Mucosa of descending colon (tissue), 3 donors: ENCODE data around the gene HILPDA. TPM values are rescaled to one million over a fixed set of nuclear protein-coding genes. Genes with fewer than 3 reads are reported as not detected.

Experiments used
- ATAC-seq: fragments of 200-7000 bp; cut with Tn5 transposase; one replicate; pipeline ENCODE4 v1.9.1; 2020; ENCODE audit warnings: mild to moderate bottlenecking, moderate library complexity
- DNase-seq, 3 donors: peaks; one replicate each; pipeline ENCODE4 v3.0.0-alpha.2; 2020
- H3K36me3 ChIP-seq: fragments of 200-600 bp; one replicate; pipeline ENCODE4 v1.8.0; 2021; ENCODE audit warnings: low read depth, mild to moderate bottlenecking
- H3K4me1 ChIP-seq: fragments of 200-600 bp; one replicate; pipeline ENCODE4 v1.8.0; 2021; ENCODE audit warnings: low read depth, mild to moderate bottlenecking
- H3K4me3 ChIP-seq: fragments of 200-600 bp; one replicate; pipeline ENCODE4 v1.8.0; 2021; ENCODE audit warnings: mild to moderate bottlenecking
- H3K9me3 ChIP-seq: fragments of 200-600 bp; one replicate; pipeline ENCODE4 v1.8.0; 2021; ENCODE audit warnings: mild to moderate bottlenecking
- CTCF ChIP-seq: fragments of 200-600 bp; IDR thresholded peaks from one replicate; pipeline ENCODE4 v1.8.0; 2022; ENCODE audit warnings: antibody characterized with exemption, mild to moderate bottlenecking
- intact Hi-C, 2 donors: fragments of 100-400 bp; cut with DNase I in 1 of 2; cut with micrococcal nuclease in 1 of 2; formaldehyde crosslinking; loops; one replicate each; pipeline versions ENCODE4 v1.11.0 to v1.11.1; 2022; cut with DNase I, micrococcal nuclease
- total RNA-seq, 3 donors: library from RNA; stranded (reverse); fragmentation: NEBNext Ultra II Directional in 2 of 3; extraction: Animal tissue kit (Norgen Biotek cat#: 25700) in 2 of 3; gene quantifications; one replicate each; pipeline versions ENCODE4 v1.2.1 to v1.2.4, GENCODE V29; 2021 to 2023
- donor health status: DM: no; HTN: no; CAD: no; lungs with moderate emphysema.
- donor health status: DM: no; HTN: no; CAD: no.
- donor health status: DM: no; HTN: yes; CAD: no.

HILPDA gene
- total RNA-seq, 3 donors from 2014 or later, result 5.8 to 9.8 (median 6.6) TPM

GRCh38 chr7:128446306-128446705 lies 9.4 kb upstream of the HILPDA start:
- H3K4me3 ChIP-seq, result no peak overlapping the region
- H3K4me1 ChIP-seq, result peaks cover 26% of the 10 kb centered on the region
- ATAC-seq, result no peak
- no peaks in the 10 kb centered on the region for H3K9me3 ChIP-seq
- intact Hi-C loops, result no loop called here
- H3K36me3 ChIP-seq, result no peaks in the 10 kb centered on the region
- TF ChIP-seq CTCF, result no peak
- no peak for DNase-seq

- no peak for TF ChIP-seq CTCF
- Histone ChIP-seq H3K4me3 (no peak overlapping the region), H3K36me3 (no peaks in the 10 kb centered on the region), H3K9me3 (no peaks in the 10 kb centered on the region), H3K4me1 (peaks cover 20% of the 10 kb centered on the region)
- intact Hi-C loops, result no loop called here
- DNase-seq (no peak), ATAC-seq (no peak)
Measured at GRCh38 chr7:128447941-128448564, 7.6 kb upstream of the HILPDA start.

GRCh38 chr7:128448751-128449302 lies 6.9 kb upstream of the HILPDA start:
- H3K36me3 ChIP-seq, result no peaks in the 10 kb centered on the region
- ATAC-seq (no peak), DNase-seq (no peak)
- H3K4me1 ChIP-seq, result peaks cover 14% of the 10 kb centered on the region
- H3K9me3 ChIP-seq, result no peaks in the 10 kb centered on the region
- no peak overlapping the region for H3K4me3 ChIP-seq
- intact Hi-C loops, result no loop called here
- no peak for TF ChIP-seq CTCF

GRCh38 chr7:128450409-128450808 lies 5.3 kb upstream of the HILPDA start:
- ATAC-seq (no peak), DNase-seq (no peak)
- no peak for TF ChIP-seq CTCF
- intact Hi-C loops, result no loop called here
- Histone ChIP-seq H3K36me3 (no peaks in the 10 kb centered on the region), H3K4me3 (no peak overlapping the region), H3K4me1 (peaks cover 12% of the 10 kb centered on the region), H3K9me3 (no peaks in the 10 kb centered on the region)

- intact Hi-C loops, result no loop called here
- no peak overlapping the region for H3K4me3 ChIP-seq
- TF ChIP-seq CTCF, result no peak
- peaks cover 12% of the 10 kb centered on the region for H3K4me1 ChIP-seq
- H3K9me3 ChIP-seq, result no peaks in the 10 kb centered on the region
- no peaks in the 10 kb centered on the region for H3K36me3 ChIP-seq
- no peak for DNase-seq
- ATAC-seq, result no peak
Measured at GRCh38 chr7:128450913-128451312, 4.8 kb upstream of the HILPDA start.
